H9 (cell line): ENCODE data around the gene SHC4. TPM values are rescaled to one million over a fixed set of nuclear protein-coding genes. Genes with fewer than 3 reads are reported as not detected.
A peak's percentile ranks its signal among the peaks of the same experiment; 100 is the strongest.

Experiments
- DNase-seq: peaks from one replicate; pipeline ENCODE4 v3.0.0-alpha.2; 2017
- H2AFZ ChIP-seq: one replicate; pipeline ENCODE4 v1.6.1; 2013; ENCODE audit warnings: mild to moderate bottlenecking, low read length, control low read depth, moderate library complexity
- H2AK5ac ChIP-seq: 2 replicates; pipeline ENCODE4 v1.6.1; 2013; ENCODE audit warnings: low read length, control low read depth, mixed read lengths; ENCODE audit not compliant: insufficient read length
- H2BK120ac ChIP-seq: one replicate; pipeline ENCODE4 v1.6.1; 2013; ENCODE audit warnings: low read depth, mild to moderate bottlenecking, low read length, control low read depth, inconsistent platforms; ENCODE audit not compliant: poor library complexity, severe bottlenecking
- H2BK12ac ChIP-seq: 2 replicates; pipeline ENCODE4 v1.6.1; 2013; ENCODE audit warnings: low read length, control low read depth, mixed read lengths, low read depth; ENCODE audit not compliant: insufficient read length
- H2BK15ac ChIP-seq: 2 replicates; pipeline ENCODE4 v1.6.1; 2013; ENCODE audit warnings: low read depth, low read length, control low read depth
- H2BK20ac ChIP-seq: one replicate; pipeline ENCODE4 v1.6.1; 2013; ENCODE audit warnings: low read depth, mild to moderate bottlenecking, low read length, control low read depth, inconsistent platforms; ENCODE audit not compliant: poor library complexity, severe bottlenecking
- H2BK5ac ChIP-seq: 2 replicates; pipeline ENCODE4 v1.6.1; 2013; ENCODE audit warnings: low read length, control low read depth, mixed read lengths; ENCODE audit not compliant: insufficient read length
- H3K14ac ChIP-seq: 2 replicates; pipeline ENCODE4 v1.6.1; 2013; ENCODE audit warnings: low read length, control low read depth; ENCODE audit not compliant: insufficient read depth
- H3K18ac ChIP-seq: 2 replicates; pipeline ENCODE4 v1.6.1; 2013; ENCODE audit warnings: low read depth, mild to moderate bottlenecking, mixed read lengths, low read length, control low read depth; ENCODE audit not compliant: insufficient read length
- H3K23ac ChIP-seq: 2 replicates; pipeline ENCODE4 v1.6.1; 2013; ENCODE audit warnings: low read length, control low read depth, mixed read lengths, low read depth; ENCODE audit not compliant: insufficient read length
- H3K23me2 ChIP-seq: 2 replicates; pipeline ENCODE4 v1.6.1; 2013; ENCODE audit warnings: low read depth, mild to moderate bottlenecking, mixed read lengths, low read length, control low read depth; ENCODE audit not compliant: insufficient read length, poor library complexity, severe bottlenecking
- H3K27ac ChIP-seq: 2 replicates; pipeline ENCODE4 v1.5.1; 2013; ENCODE audit warnings: low read length, control low read depth, mixed read lengths, low read depth; ENCODE audit not compliant: insufficient read length
- H3K27me3 ChIP-seq: 2 replicates; pipeline ENCODE4 v1.6.1; 2013; ENCODE audit warnings: low read length, control low read depth, inconsistent platforms; ENCODE audit not compliant: insufficient read depth
- H3K4ac ChIP-seq: 2 replicates; pipeline ENCODE4 v1.6.1; 2013; ENCODE audit warnings: low read depth, mild to moderate bottlenecking, control low read depth, inconsistent platforms, low read length, moderate library complexity
- H3K4me1 ChIP-seq: 2 replicates; pipeline ENCODE4 v1.6.1; 2013; ENCODE audit warnings: low read length, control low read depth, inconsistent platforms; ENCODE audit not compliant: insufficient read depth
- H3K4me2 ChIP-seq: 2 replicates; pipeline ENCODE4 v1.6.1; 2013; ENCODE audit warnings: low read length, control low read depth, mixed read lengths; ENCODE audit not compliant: insufficient read length, insufficient read depth
- H3K56ac ChIP-seq: 2 replicates; pipeline ENCODE4 v1.6.1; 2013; ENCODE audit warnings: low read depth, mild to moderate bottlenecking, mixed read lengths, low read length, control low read depth; ENCODE audit not compliant: insufficient read length
- H3K79me1 ChIP-seq: 2 replicates; pipeline ENCODE4 v1.6.1; 2013; ENCODE audit warnings: low read depth, mild to moderate bottlenecking, moderate library complexity, low read length, control low read depth, inconsistent platforms; ENCODE audit not compliant: insufficient read depth, poor library complexity, severe bottlenecking
- H3K79me2 ChIP-seq: 2 replicates; pipeline ENCODE4 v1.6.1; 2013; ENCODE audit warnings: low read length, control low read depth, inconsistent platforms; ENCODE audit not compliant: insufficient read depth
- H3K9ac ChIP-seq: 2 replicates; pipeline ENCODE4 v1.6.1; 2013; ENCODE audit warnings: low read length, control low read depth, mixed read lengths; ENCODE audit not compliant: insufficient read length; ENCODE audit errors: extremely low read depth
- H3K9me3 ChIP-seq: one replicate; pipeline ENCODE4 v1.6.1; 2013; ENCODE audit warnings: low read depth, low read length, inconsistent platforms; ENCODE audit not compliant: control insufficient read depth
- H3T11ph ChIP-seq: one replicate; pipeline ENCODE4 v1.6.1; 2013; ENCODE audit warnings: mild to moderate bottlenecking, low read length, control low read depth, inconsistent platforms
- H4K20me1 ChIP-seq: one replicate; pipeline ENCODE4 v1.6.1; 2013; ENCODE audit not compliant: control insufficient read depth, insufficient read length, insufficient read depth
- H4K5ac ChIP-seq: 2 replicates; pipeline ENCODE4 v1.6.1; 2013; ENCODE audit warnings: low read depth, mild to moderate bottlenecking, mixed read lengths, low read length, control low read depth; ENCODE audit not compliant: insufficient read length
- H4K8ac ChIP-seq: replicated peaks from 2 replicates; pipeline ENCODE4 v1.6.1; 2013; ENCODE audit warnings: low read length, control low read depth, mixed read lengths, low read depth; ENCODE audit not compliant: insufficient read length
- H4K91ac ChIP-seq: 2 replicates; pipeline ENCODE4 v1.6.1; 2013; ENCODE audit warnings: low read depth, mild to moderate bottlenecking, moderate library complexity, mixed read lengths, low read length, control low read depth; ENCODE audit not compliant: insufficient read length
- H3K27ac Mint-ChIP-seq, 3 experiments: 2 replicates in 2 of 3; 3 replicates in 1 of 3; pipeline ENCODE4 v1.8.0; 2020 to 2021; ENCODE audit warnings: mixed read lengths in 3 of 3, mild to moderate bottlenecking in 1 of 3, moderate library complexity in 1 of 3
- H3K27me3 Mint-ChIP-seq: 2 replicates; pipeline ENCODE4 v1.8.0; 2021; ENCODE audit warnings: low read depth, mild to moderate bottlenecking, moderate library complexity, mixed read lengths
- H3K36me3 Mint-ChIP-seq, 3 experiments: 2 replicates in 2 of 3; 3 replicates in 1 of 3; pipeline ENCODE4 v1.8.0; 2020 to 2021; ENCODE audit warnings: low read depth in 3 of 3, mixed read lengths in 3 of 3; ENCODE audit not compliant: insufficient read depth in 1 of 3
- H3K4me1 Mint-ChIP-seq, 2 experiments: 2 replicates each; pipeline ENCODE4 v1.8.0; 2020; ENCODE audit warnings: mixed read lengths in 2 of 2
- H3K4me3 Mint-ChIP-seq, 2 experiments: 2 replicates in 1 of 2; 3 replicates in 1 of 2; pipeline ENCODE4 v1.8.0; 2020 to 2021; ENCODE audit warnings: mild to moderate bottlenecking in 2 of 2, mixed read lengths in 2 of 2, moderate library complexity in 1 of 2
- H3K9me3 Mint-ChIP-seq, 2 experiments: 2 replicates in 1 of 2; 3 replicates in 1 of 2; pipeline ENCODE4 v1.8.0; 2020; ENCODE audit warnings: mild to moderate bottlenecking in 2 of 2, mixed read lengths in 2 of 2, moderate library complexity in 1 of 2
- CTCF ChIP-seq: fragments of 200-600 bp; sonication (generic); conservative IDR thresholded peaks from 3 replicates; pipeline ENCODE4 v1.8.0; 2021; ENCODE audit warnings: antibody characterized with exemption, mild to moderate bottlenecking
- WGBS: extraction: QIAGEN DNeasy Blood & Tissue Kit; methylation state at CpG from one replicate; pipeline ENCODE4 v1.1.7; 2013; ENCODE audit warnings: missing lambda C conversion rate, low lambda C conversion rate, mixed read lengths; ENCODE audit not compliant: insufficient read length; ENCODE audit errors: extremely low coverage; 5-methylcytosine and 5-hydroxymethylcytosine counted together
- total RNA-seq: library from RNA; stranded (reverse); gene quantifications from 2 replicates; pipeline ENCODE4 v1.2.1, GENCODE V29; 2021

SHC4 gene
- total RNA-seq, 1 experiment from 2014 or later: 0.26 TPM

- no peaks in the 10 kb centered on the region for H3K9me3 Mint-ChIP-seq
- H4K8ac ChIP-seq: no peak overlapping the region
- H4K20me1 ChIP-seq: no peaks in the 10 kb centered on the region
- no peak overlapping the region for H2BK12ac ChIP-seq
- no peak overlapping the region for H2BK5ac ChIP-seq
- no peaks in the 10 kb centered on the region for H3K79me2 ChIP-seq
- H3K27me3 ChIP-seq: no peaks in the 10 kb centered on the region
- H3T11ph ChIP-seq: no peak overlapping the region
- peak overlapping the region; percentile 83 for H2AFZ ChIP-seq
- DNase-seq: peak; percentile 68
- H3K23ac ChIP-seq: no peak overlapping the region
- TF ChIP-seq CTCF: no peak
- H3K4me2 ChIP-seq: no peak overlapping the region
- H3K4ac ChIP-seq: no peak overlapping the region
- no peak overlapping the region for H4K5ac ChIP-seq
- H2AK5ac ChIP-seq: no peak overlapping the region
- no peaks in the 10 kb centered on the region for H3K36me3 Mint-ChIP-seq
- no peak overlapping the region for H3K56ac ChIP-seq
- no peaks in the 10 kb centered on the region for H3K23me2 ChIP-seq
- H3K18ac ChIP-seq: no peak overlapping the region
- no peak overlapping the region for H4K91ac ChIP-seq
- peak overlapping the region; percentile 2 to 85 (median 54); a peak in 5 of 7 replicates for H3K27ac Mint-ChIP-seq
- no peaks in the 10 kb centered on the region for H3K9me3 ChIP-seq
- no peak overlapping the region for H3K14ac ChIP-seq
- H2BK120ac ChIP-seq: no peak overlapping the region
- no peak overlapping the region for H3K9ac ChIP-seq
- H2BK15ac ChIP-seq: no peak overlapping the region
- H3K27ac ChIP-seq: no peak overlapping the region
- 0 out of 2 replicates have a peak, but pooled peaks cover 3% of the 10 kb centered on the region for H3K4me1 ChIP-seq
- peaks cover 11 to 13% of the 10 kb centered on the region in 2 experiments for H3K4me1 Mint-ChIP-seq
- H3K79me1 ChIP-seq: no peaks in the 10 kb centered on the region
- H3K27me3 Mint-ChIP-seq: no peaks in the 10 kb centered on the region; the same call in 1 of the 2 replicates
- no peak overlapping the region for H2BK20ac ChIP-seq
- H3K4me3 Mint-ChIP-seq: no peak overlapping the region; a peak in 1 of 5 replicates
- no CpG with 5 or more reads among the region's 1 CpG for whole genome bisulfite sequencing
Measured at GRCh38 chr15:48823237-48823636, 140.5 kb downstream of the SHC4 start.
